Pulmonary artery endothelial cell (primary cell): ENCODE data around the gene AP1B1. TPM values are rescaled to one million over a fixed set of nuclear protein-coding genes. Genes with fewer than 3 reads are reported as not detected.

Source experiments
- DNase-seq: peaks from one replicate; pipeline ENCODE4 v3.0.0-alpha.2; 2011; ENCODE audit warnings: low read depth, low spot score
- total RNA-seq: library from RNA; depleted of rRNA; stranded (reverse); fragments of >200 nt; gene quantifications from 2 replicates; pipeline ENCODE4 v1.2.3, GENCODE V29; 2014

AP1B1 gene
- total RNA-seq, 1 donor from 2014 or later: 132 TPM

DNA sequence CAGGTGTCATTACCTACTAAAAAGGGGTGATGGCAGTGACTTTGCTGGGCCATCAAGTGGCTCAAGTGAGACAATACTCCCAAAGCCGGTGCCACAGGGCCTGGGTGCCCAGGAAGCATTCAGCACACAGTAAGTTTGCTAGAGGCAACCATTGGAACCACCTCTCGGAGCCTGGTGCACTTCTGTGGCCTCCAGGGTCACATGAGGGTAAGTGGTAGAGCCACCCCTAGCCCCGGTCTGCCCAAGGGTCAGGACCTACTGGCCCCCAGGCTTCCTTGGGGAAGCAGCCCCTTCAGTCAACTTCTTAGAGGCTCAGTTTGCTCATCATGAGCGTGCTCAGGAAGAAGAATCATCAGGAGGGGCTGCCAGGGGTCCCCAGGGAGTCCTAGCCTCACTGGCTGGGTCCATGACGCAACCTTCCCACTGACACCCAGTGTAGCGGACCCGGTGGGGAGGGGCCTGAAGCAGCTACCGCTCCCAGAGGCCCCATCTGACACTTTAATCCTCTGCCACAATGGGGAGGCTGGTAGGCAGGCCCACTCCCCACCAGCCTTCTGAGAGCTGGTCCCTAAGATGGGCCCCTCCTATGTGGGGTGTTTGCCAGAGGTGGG is 55.4 kb downstream of the AP1B1 start:
- DNase-seq: no peak

GRCh38 chr22:29331658-29332300 is 56.6 kb downstream of the AP1B1 start:
- no peak for DNase-seq

GRCh38 chr22:29331213-29331612 is 57.2 kb downstream of the AP1B1 start:
- no peak for DNase-seq

DNA sequence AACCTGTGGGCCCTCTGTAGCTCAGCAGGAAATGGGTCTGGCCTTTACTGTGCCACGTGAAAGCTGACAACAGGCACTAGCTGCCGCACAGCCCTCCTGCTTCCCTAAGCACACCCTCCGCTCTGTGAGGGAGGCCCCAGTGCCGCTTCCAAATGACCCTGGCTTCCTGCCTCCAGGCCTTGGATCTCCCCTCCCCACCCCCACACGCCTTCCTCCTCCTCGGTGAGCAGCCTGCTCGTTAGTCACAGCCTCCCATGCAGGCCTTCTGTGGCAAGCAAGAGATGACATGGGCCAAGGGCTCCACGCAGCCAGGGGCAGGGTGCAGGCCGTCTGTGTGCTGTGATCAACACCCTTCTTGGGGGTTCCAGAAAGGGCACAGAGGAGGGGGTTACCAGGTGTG is 57.6 kb downstream of the AP1B1 start:
- no peak for DNase-seq

DNA sequence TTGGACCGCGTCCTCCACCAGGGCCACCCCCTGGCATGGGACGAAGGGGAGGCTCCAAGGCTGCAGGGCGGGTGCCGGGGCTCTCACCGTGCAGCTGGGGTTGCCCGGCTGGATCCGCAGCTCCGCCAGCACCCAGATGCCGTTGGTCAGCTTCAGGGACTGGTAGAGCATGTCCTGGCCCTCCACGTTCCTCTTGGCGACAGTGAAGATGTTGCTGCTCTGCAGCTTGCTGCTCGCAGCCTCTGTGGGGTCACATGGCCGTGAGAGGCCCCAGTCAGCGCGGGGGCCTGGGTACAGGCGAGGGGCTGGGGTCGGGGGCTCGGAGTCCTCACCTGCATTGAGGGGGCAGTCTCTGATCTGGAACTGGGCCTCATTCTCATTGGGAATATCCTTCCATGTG is 58.1 kb downstream of the AP1B1 start:
- no peak for DNase-seq

GRCh38 chr22:29329581-29329980 is 58.8 kb downstream of the AP1B1 start:
- DNase-seq: no peak

DNA sequence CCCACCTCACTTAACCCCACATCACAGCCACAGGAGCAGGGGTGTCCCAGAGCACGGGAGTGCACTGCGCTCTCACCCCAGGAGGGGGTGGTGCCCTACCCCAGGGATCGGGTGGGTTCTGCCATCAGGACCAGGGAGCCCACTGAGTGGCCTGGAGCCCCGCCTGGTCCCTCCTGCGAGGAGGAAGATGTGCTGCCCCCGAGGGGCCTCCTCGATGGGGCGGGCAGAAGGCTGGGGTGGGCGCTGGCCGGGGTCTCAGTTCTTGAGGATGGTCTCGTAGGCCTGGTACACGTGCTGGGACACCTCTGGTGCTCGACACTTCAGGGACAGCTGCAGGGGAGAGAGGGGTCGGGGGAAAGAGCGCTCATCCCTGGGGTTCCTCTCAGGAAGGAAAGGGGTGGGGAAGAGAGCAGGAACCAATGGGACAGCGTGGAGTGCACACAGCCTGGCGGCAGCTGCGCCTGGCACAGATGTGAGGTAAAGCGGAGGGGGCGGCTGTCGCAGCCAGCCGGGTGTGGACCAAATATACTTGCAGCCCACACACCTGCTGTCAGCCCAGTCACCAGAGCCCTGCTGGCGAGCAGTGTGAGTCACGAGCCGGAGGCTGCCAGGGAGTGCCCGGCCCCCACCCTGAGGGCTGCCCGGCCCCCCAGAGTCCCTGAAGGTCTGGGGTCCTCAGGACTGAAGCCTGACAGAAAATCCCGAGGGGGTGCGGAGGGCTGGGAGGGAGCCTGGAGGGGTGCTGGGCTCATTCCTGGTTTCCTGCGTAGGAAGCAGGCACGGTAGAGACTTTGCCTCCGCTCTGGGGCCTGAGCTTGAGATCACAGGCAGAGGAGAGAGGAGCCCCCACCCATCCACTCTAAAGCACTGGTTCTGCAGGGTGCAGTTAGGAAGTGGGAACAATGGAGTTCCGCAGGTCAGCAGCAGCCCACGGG is 59.5 kb downstream of the AP1B1 start:
- DNase-seq: no peak

DNA sequence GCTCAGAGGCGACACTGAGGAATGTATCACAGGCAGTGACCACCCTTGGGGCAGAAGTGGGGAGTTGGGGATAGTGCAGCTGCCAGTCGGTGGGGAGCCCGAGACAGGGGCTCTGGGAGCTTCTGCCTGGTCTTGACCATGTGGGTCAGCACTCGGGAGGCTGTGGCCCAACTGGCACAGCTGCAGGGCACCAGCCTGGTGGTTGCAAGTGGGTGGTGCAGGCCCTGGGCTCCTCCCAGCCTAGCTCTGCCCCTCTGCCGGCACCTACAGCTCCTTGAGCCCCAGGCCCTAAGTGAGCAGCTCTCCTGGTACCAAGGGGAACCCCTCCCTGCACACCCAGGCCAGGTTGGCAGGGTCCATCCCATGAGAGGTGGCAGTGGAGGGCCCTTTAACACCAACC is 60.3 kb downstream of the AP1B1 start:
- no peak for DNase-seq

DNA sequence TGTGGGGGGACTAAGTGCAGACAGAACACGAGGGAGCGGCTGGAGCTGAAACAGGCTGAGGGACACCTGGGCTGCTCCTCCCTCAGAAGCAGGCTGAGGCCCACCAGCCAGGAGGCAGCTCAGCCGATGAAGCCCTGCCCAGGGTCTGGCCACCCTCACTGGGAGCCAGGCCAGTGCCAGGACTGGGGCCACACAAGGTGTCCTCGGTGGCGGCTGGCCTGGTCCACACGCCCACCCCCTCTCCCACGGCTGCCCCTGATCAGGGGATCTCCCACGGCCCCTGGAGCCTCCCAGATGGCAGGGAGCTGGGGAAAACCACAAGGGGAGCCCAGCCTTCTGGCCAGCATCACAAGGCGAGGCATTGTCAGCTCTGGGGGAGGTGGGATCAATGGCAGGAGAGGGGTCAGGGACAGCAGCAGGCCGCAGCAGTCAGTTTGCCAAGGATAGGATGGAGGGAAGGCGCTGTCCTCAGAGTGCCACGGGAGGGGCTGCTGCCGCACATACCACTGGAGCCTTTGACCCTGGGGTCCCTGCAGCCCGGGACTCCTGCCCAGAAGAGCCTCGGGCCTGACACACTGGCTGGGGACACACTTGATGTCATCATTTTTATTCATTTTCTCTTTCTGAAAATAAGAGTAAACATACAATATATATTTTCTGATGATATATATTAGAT is 61.1 kb downstream of the AP1B1 start:
- DNase-seq: no peak

DNA sequence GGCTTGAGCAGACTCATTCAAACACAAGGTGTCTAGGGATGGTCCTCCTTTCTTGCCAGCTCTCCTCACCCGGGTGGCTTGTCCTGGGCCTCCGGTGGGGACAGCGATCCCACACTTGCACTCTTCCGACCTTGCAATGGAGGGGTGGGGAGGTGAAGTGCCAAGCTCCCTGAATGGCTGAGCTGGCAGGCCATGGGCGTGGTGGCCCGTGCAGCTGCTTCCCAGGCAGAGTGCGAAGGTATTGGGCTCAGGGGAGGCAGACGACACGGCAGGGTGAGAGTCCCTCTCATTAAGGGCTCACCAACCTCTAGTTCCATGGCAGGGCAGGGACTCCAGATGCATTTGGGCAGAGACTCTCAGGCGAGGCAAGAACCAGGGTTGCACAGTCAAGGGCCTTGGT is 61.9 kb downstream of the AP1B1 start:
- no peak for DNase-seq

DNA sequence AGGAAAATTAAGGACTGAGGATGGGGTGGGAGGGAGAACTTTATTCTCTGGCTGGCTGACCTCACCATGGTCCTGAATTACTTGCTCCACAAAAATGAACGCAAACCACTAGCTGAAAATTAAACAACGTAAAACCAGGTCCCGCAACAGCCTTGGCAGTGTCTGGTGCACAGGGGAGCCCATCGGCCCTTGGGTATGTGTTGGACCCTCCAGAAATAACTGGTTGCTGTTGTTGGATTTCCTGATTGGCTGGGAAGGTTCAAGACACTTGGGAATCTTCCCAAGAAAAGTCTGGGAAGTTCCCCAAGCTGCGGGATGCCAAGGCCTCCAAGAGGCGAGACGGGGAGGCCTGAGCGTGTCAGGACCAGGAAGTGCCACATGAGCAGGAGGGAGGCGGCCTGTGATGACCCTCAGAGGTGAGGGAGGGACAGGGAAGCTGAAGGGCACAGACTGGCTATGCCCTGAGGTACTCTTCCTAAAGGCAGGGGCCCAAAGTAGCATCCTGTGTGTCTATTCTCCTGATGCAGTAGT is 62.5 kb downstream of the AP1B1 start:
- no peak for DNase-seq

DNA sequence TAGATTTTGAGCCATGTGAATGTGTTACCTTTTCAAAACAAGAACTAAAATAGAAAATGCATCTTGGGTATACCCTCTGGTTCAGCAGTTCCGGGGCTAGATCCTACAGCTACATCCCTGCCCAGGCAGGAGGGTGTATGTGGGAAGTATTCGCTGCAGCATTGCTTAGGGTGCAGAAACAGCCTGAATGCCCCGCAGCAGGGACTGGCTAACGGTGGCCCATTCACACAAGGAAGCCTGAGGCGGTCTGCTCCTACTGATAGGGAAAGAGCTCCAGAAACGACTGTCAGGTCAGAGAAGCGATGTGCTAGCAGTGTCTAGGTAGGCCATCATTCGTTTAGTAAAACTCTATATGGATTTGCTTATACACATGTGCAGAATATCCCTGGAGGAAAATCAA is 63.0 kb downstream of the AP1B1 start:
- DNase-seq: no peak

GRCh38 chr22:29323641-29324040 is 64.7 kb downstream of the AP1B1 start:
- DNase-seq: no peak

DNA sequence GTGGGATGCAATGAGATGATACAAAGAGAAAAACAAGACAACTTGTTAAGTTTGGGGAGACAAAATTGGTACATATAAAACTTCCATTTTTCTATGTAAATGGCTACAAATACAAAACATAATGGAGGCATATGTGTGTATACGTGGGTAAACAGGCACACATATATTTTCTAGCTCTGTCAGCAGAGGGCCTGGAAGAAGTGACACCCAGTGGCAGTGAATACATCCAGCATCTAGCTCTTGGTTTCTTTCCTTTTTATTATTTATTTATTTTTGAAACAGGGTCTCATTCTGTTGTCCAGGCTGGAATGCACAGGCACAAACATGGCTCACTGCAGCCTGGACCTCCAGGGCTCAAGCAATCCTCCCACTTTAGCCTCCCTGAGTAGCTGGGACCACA is 67.8 kb downstream of the AP1B1 start:
- DNase-seq: no peak

GRCh38 chr22:29319072-29319471 is 69.3 kb downstream of the AP1B1 start:
- no peak for DNase-seq

DNA sequence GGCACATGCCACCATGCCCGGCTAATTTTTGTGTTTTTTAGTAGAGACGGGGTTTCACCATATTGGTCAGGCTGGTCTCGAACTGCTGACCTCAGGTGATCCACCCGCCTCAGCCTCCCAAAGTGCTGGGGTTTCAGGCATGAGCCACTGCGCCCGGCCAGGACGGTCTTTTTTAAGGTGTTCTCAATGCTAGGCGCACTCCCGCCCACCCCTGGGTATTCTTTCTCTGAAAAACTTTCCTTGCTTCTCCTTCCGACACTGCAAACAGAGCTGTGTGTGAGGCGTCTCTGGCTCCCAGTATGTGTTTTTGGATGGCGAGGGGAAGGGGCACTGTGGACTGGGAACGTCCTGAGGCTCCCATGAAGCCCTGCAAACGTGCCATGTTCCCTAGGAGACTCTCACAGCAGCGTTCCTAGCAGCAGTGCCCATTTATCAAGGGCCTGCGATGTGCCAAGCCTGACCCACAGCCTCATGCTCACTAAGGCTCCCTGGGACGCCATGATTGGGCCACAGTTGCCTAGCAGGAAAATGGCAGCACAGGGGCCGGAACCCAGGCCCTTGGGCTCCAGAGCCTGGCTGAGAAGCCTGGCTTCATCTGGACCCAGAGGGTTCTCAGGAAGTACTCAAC is 70.4 kb downstream of the AP1B1 start:
- no peak for DNase-seq

DNA sequence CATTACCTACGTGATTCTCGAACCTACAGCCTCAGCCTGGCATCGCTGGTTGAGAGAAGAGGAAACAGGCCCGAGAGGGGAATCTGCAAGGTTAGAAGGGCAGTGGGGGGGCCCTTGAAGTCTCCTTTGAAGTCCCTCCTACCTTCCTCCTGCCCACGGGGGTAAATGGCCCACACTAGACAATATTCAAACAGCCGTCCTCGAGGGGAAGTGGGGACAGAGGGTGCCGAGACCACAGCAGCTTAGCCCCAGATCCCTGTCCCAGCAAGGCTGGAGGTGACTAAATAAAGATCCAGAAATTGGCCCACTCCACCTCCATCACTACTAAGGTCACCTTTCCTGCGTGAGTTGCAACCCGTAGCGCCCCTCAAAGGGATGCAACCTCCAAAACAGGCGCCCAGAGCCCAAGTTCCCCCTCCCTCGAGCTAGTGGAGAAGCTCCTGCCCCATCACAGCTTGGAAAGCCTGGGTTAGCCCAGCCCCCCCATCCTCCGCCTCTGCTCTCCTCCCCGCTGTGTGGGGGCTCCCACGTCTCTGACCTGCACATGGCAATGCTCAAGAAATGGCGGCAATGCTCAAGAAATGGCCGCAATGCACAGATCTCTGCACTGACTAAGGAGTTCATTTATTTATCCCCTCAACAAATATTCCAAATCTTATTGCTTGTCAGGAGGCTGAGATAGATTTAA is 72.1 kb downstream of the AP1B1 start:
- DNase-seq: no peak

DNA sequence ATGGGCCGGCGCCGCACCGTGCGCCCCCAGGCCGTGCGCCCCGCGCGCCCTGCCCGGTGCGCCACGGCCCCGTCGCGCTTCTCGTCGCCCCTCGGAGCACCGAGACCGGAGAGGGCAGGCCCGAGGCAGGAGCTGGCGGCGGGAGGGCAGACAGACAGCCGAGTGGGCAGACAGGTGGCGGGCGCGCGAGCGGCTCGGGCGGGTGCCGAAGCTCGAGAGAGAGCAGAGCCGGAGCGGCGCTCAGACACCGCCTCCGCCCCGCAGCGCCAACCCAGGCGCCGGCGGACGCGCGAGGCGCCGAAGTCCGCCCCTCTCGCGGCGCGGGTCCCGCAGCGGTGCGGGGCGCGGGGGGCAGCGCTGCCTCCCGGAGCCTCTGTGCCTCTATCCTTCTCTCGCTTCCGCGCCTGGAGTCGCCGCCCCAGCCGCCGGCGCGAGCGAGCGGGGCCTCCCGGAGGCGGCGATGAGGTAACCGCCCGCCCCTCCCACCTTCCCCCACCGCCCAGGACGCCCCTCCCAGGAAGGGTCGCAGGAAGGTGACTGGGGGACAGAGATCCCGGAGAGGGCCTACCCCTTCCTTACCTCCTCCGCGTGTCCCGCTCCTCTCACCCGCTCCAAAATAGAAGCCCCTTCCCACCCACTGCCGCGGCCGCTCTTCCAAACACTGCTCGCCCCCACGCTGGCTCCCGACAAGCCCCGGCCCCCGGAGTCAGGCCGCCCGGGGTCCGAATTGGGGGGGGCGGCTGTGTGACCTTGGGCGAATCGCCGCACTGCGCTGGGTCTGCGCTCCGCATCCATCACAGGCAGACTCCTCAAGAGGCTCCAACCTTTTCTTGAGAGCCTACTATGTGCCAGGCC is 72.9 kb downstream of the AP1B1 start, which contains the start of gene RASL10A:
RASL10A (minus strand) TSS at position 412 of the 855 bp plus-strand sequence. CDS start 451 bp downstream, outside the sequence.
- no peak for DNase-seq

DNA sequence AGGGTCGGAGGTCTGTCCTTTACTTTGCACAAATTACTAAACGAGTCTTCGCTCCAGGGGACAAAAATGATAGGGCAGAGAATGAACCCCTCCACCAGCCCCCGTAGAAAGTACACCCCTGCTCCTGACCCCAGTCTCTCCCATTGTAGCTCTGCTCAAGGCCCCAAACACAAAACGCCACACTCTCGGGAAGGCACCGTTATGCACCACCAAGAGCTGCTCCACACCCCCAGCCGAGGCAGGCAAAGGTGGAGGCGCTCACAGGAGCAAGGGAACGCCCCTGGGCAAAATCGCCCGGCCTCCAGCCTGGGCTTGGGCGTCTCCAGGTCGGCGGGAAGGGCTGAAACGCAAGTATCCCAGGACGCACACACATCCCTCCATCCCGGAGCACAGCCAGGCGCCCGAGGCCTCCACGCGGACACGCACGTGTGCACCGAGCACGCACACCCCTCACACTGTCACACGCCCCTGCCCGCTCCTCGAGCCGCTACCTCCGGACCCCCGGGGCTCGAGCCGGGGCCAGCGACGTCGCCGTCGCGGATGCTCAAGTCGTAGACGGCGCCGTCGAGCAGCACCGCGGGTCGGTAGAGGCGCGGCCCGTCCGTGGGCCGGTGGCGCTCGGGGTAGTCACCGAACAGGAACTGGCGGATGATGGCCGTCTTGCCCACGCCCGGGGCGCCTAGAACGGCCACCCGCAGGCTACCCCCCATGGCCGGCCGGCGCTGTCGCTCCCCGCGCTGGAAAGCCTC is 73.7 kb downstream of the AP1B1 start:
- DNase-seq: no peak
